ENCODE data around the gene SETD5.
A peak's percentile ranks its signal among the peaks of the same experiment; 100 is the strongest.

The SETD5 gene

DNA sequence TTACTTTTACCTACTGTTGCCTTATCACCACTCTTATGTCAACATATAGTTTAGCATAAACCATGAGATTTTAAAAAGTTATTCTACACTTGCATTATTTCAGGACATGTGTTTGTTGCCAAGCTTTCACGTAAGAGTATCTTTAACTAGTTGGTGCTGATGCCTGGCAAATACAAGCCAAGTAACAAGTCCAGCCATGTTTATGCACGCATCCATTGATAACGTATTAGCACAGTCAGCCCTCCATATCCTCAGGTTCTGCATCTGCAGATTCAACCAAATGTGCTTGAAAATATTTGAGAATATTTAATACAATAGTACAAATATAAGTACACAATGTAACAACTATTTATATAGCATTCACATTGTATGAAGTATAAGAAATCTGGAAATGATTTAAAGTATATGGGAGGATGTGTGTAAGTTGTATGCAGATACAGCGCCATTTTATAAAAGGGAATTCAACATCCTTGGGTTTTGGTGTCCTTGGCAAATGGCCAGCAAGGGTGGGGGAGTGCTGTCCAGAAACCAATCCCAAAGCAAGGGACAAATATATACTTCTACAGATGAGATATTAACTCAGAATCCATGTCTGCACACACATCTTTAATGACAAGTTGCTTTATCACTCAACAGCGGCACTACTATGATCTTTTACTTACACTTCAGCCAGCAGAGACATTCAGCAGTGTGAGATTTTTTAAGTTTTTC, 8.7 kb upstream of the SETD5 start:
- H4K91ac ChIP-seq (ENCODE audit: low read depth, low read length, poor library complexity): no peak overlapping the region
- H3K23ac ChIP-seq (ENCODE audit: low read depth, low read length, poor library complexity): no peak overlapping the region
- H2BK5ac ChIP-seq (ENCODE audit: low read length): no peak overlapping the region
- no peak overlapping the region for H3K4me2 ChIP-seq (ENCODE audit: insufficient read depth, low read length, poor library complexity, severe bottlenecking)
- H2AFZ ChIP-seq (ENCODE audit: low read length): no peak overlapping the region
- peaks cover 0 to 3% of the 10 kb centered on the region in 2 donors for H3K4me1 ChIP-seq (ENCODE audit: control insufficient read depth in 2 of 2, insufficient read depth in 1 of 2, low read depth in 1 of 2, low read length in 2 of 2)
- no peaks in the 10 kb centered on the region for H3K9me3 ChIP-seq (replicated peaks in 1 of 2; ENCODE audit: control insufficient read depth in 2 of 2, insufficient read depth in 1 of 2, low read depth in 1 of 2, low read length in 2 of 2)
- DNase-seq (ENCODE audit: low spot score): no peak
- H3K36me3 ChIP-seq (replicated peaks in 1 of 2; ENCODE audit: control insufficient read depth in 2 of 2, insufficient read depth in 2 of 2, low read length in 2 of 2): peaks cover 35 to 95% of the 10 kb centered on the region in 2 donors
- H2AK5ac ChIP-seq (ENCODE audit: low read depth, low read length): no peak overlapping the region
- no peak overlapping the region for H3K27ac ChIP-seq (replicated peaks; ENCODE audit: low read length)
- no CpG with 5 or more reads among the region's 5 CpGs for WGBS, 2 donors (ENCODE audit: extremely low coverage in 2 of 2, insufficient read length in 2 of 2, insufficient replicate concordance in 1 of 2)
- no peak overlapping the region for H2BK12ac ChIP-seq (ENCODE audit: low read length)
- H4K8ac ChIP-seq (ENCODE audit: low read depth, low read length): no peak overlapping the region
- H3K4ac ChIP-seq (ENCODE audit: low read length): no peak overlapping the region
- H3K14ac ChIP-seq (ENCODE audit: low read length): no peak overlapping the region
- H3K27me3 ChIP-seq (ENCODE audit: control insufficient read depth in 3 of 3, insufficient read depth in 3 of 3, low read depth in 1 of 3, low read length in 3 of 3): no peaks in the 10 kb centered on the region
- no peak overlapping the region for H3K4me3 ChIP-seq (ENCODE audit: low read length in 2 of 2)
- H2BK120ac ChIP-seq (ENCODE audit: low read depth, low read length): no peak overlapping the region
- no peak overlapping the region for H2BK15ac ChIP-seq (ENCODE audit: low read length)
- no peak overlapping the region for H3K18ac ChIP-seq (ENCODE audit: low read length)
- no peaks in the 10 kb centered on the region for H3K79me1 ChIP-seq (ENCODE audit: low read depth, low read length)
- H3K9ac ChIP-seq (ENCODE audit: low read depth, low read length, poor library complexity): no peak overlapping the region

DNA sequence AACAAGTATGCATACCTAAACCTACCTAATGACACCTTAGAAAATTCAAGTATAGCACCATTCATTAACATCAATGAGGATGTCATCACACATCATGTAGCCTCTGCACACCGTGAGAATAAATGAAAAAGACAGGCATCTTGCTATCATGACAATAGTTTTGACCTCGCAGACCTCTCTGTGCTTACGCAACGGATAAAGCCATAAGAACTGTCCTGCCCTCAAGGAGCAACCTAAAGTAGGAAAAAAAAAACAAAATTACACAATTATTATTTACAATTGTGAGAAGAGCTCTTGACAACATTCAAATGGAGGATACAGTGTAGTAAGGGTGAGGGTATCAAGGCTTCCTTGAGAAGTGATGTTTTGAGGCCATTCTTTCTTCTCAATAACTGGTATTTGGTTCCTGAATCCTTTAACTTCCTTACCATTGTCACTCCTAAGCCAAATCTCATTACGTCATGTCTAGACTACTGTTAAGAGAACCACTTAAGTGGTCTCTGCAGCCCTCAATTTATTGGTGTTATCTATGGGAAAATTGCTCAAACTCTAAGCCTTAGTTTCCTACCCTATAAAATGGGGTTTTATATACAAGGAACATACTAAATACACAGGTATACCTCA, 7.0 kb upstream of the SETD5 start:
- Histone ChIP-seq H3K4ac (ENCODE audit: low read length) (no peak overlapping the region), H3K27me3 (ENCODE audit: control insufficient read depth in 3 of 3, insufficient read depth in 3 of 3, low read depth in 1 of 3, low read length in 3 of 3) (no peaks in the 10 kb centered on the region)
- no CpG with 5 or more reads among the region's 5 CpGs for WGBS, 2 donors (ENCODE audit: extremely low coverage in 2 of 2, insufficient read length in 2 of 2, insufficient replicate concordance in 1 of 2)

DNA sequence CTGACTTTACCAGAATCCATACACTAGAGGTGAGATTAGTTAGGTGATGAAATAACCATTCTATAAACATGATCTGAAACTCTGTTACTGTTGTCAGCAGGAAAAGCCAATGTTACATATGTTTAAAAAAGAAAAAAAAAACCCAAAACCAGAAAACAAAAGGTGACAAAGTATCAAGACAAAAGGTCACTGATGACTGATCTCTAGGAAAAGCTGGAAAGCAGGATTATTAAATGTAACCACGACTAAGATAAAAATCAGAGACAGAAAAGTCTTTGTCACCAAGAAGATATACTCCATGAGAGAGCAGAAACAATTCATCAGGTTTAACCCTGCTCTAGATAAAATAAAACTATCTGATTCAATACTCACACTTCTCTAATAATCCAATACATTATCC, 5.4 kb upstream of the SETD5 start:
- no peak overlapping the region for H3K4me2 ChIP-seq (ENCODE audit: insufficient read depth, low read length, poor library complexity, severe bottlenecking)
- no CpG with 5 or more reads among the region's 1 CpG for WGBS, 2 donors (ENCODE audit: extremely low coverage in 2 of 2, insufficient read length in 2 of 2, insufficient replicate concordance in 1 of 2)

More for the DNA sequence above, 7.0 kb upstream of the SETD5 start:
- Histone ChIP-seq H3K18ac (ENCODE audit: low read length) (no peak overlapping the region), H3K79me1 (ENCODE audit: low read depth, low read length) (no peaks in the 10 kb centered on the region), H3K9ac (ENCODE audit: low read depth, low read length, poor library complexity) (no peak overlapping the region), H2BK5ac (ENCODE audit: low read length) (no peak overlapping the region), H3K4me3 (ENCODE audit: low read length in 2 of 2) (no peak overlapping the region), H3K9me3 (replicated peaks in 1 of 2; ENCODE audit: control insufficient read depth in 2 of 2, insufficient read depth in 1 of 2, low read depth in 1 of 2, low read length in 2 of 2) (no peaks in the 10 kb centered on the region), H4K91ac (ENCODE audit: low read depth, low read length, poor library complexity) (no peak overlapping the region), H4K8ac (ENCODE audit: low read depth, low read length) (no peak overlapping the region), H3K27ac (replicated peaks; ENCODE audit: low read length) (no peak overlapping the region), H2BK15ac (ENCODE audit: low read length) (no peak overlapping the region), H2BK120ac (ENCODE audit: low read depth, low read length) (no peak overlapping the region), H3K4me2 (ENCODE audit: insufficient read depth, low read length, poor library complexity, severe bottlenecking) (no peak overlapping the region), H2AK5ac (ENCODE audit: low read depth, low read length) (no peak overlapping the region), H3K36me3 (replicated peaks in 1 of 2; ENCODE audit: control insufficient read depth in 2 of 2, insufficient read depth in 2 of 2, low read length in 2 of 2) (peaks cover 29 to 99% of the 10 kb centered on the region in 2 donors), H3K4me1 (ENCODE audit: control insufficient read depth in 2 of 2, insufficient read depth in 1 of 2, low read depth in 1 of 2, low read length in 2 of 2) (peaks cover 1 to 15% of the 10 kb centered on the region in 2 donors), H3K23ac (ENCODE audit: low read depth, low read length, poor library complexity) (no peak overlapping the region), H3K14ac (ENCODE audit: low read length) (no peak overlapping the region), H2AFZ (ENCODE audit: low read length) (no peak overlapping the region), H2BK12ac (ENCODE audit: low read length) (no peak overlapping the region)
- no peak for DNase-seq (ENCODE audit: low spot score)

DNA sequence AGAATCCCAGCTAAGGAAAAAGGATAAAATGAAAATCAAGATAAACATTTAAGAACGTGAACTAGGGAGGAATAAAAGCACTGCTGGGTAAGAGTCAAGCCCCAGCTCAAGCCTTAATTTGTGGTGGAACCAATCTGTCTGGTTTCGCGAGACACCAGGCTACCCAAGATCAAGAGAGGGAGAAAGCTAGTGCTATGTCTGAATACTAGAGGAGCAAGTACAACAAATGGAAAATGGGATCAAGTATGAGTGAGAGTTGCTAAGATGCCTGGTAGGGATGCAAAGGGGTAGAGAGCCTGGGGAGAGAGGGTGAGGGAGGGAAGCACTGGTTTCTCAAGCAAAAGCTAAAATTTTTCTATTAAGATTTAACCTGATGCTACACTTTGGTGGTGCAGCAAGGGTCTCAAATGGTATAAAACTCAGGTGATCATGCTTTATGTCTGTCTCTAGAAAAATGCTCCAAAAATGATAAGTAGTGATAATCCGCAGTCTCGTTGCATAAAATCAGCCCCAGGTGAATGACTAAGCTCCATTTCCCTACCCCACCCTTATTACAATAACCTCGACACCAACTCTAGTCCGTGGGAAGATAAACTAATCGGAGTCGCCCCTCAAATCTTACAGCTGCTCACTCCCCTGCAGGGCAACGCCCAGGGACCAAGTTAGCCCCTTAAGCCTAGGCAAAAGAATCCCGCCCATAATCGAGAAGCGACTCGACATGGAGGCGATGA, 1.7 kb upstream of the SETD5 start:
- Histone ChIP-seq H3K4me1 (ENCODE audit: control insufficient read depth in 2 of 2, insufficient read depth in 1 of 2, low read depth in 1 of 2, low read length in 2 of 2) (peaks cover 4 to 23% of the 10 kb centered on the region in 2 donors), H3K4me3 (ENCODE audit: low read length in 2 of 2) (peak overlapping the region; percentile 85 to 93), H3K9ac (ENCODE audit: low read depth, low read length, poor library complexity) (peak overlapping the region; percentile 65), H3K9me3 (replicated peaks in 1 of 2; ENCODE audit: control insufficient read depth in 2 of 2, insufficient read depth in 1 of 2, low read depth in 1 of 2, low read length in 2 of 2) (no peaks in the 10 kb centered on the region), H3K18ac (ENCODE audit: low read length) (peak overlapping the region; percentile 78), H2BK12ac (ENCODE audit: low read length) (no peak overlapping the region), H2AK5ac (ENCODE audit: low read depth, low read length) (no peak overlapping the region), H3K14ac (ENCODE audit: low read length) (no peak overlapping the region), H3K4ac (ENCODE audit: low read length) (no peak overlapping the region), H3K27ac (replicated peaks; ENCODE audit: low read length) (peak overlapping the region; percentile 93), H3K23ac (ENCODE audit: low read depth, low read length, poor library complexity) (no peak overlapping the region), H3K27me3 (ENCODE audit: control insufficient read depth in 3 of 3, insufficient read depth in 3 of 3, low read depth in 1 of 3, low read length in 3 of 3) (no peaks in the 10 kb centered on the region), H2BK5ac (ENCODE audit: low read length) (peak overlapping the region; percentile 2), H2AFZ (ENCODE audit: low read length) (peak overlapping the region; percentile 77), H2BK15ac (ENCODE audit: low read length) (no peak overlapping the region), H4K91ac (ENCODE audit: low read depth, low read length, poor library complexity) (no peak overlapping the region), H4K8ac (ENCODE audit: low read depth, low read length) (no peak overlapping the region), H2BK120ac (ENCODE audit: low read depth, low read length) (no peak overlapping the region), H3K36me3 (replicated peaks in 1 of 2; ENCODE audit: control insufficient read depth in 2 of 2, insufficient read depth in 2 of 2, low read length in 2 of 2) (peaks cover 9 to 52% of the 10 kb centered on the region in 2 donors), H3K4me2 (ENCODE audit: insufficient read depth, low read length, poor library complexity, severe bottlenecking) (peak overlapping the region; percentile 63), H3K79me1 (ENCODE audit: low read depth, low read length) (no peaks in the 10 kb centered on the region)
- DNase-seq (ENCODE audit: low spot score): no peak
- no CpG with 5 or more reads among the region's 15 CpGs for WGBS, 2 donors (ENCODE audit: extremely low coverage in 2 of 2, insufficient read length in 2 of 2, insufficient replicate concordance in 1 of 2)

More for the DNA sequence above, 5.4 kb upstream of the SETD5 start:
- H3K36me3 ChIP-seq (replicated peaks in 1 of 2; ENCODE audit: control insufficient read depth in 2 of 2, insufficient read depth in 2 of 2, low read length in 2 of 2): peaks cover 29 to 89% of the 10 kb centered on the region in 2 donors
- H3K14ac ChIP-seq (ENCODE audit: low read length): no peak overlapping the region
- H3K23ac ChIP-seq (ENCODE audit: low read depth, low read length, poor library complexity): no peak overlapping the region
- H3K27ac ChIP-seq (replicated peaks; ENCODE audit: low read length): no peak overlapping the region
- peaks cover 3 to 20% of the 10 kb centered on the region in 2 donors for H3K4me1 ChIP-seq (ENCODE audit: control insufficient read depth in 2 of 2, insufficient read depth in 1 of 2, low read depth in 1 of 2, low read length in 2 of 2)
- H3K27me3 ChIP-seq (ENCODE audit: control insufficient read depth in 3 of 3, insufficient read depth in 3 of 3, low read depth in 1 of 3, low read length in 3 of 3): no peaks in the 10 kb centered on the region
- H2BK12ac ChIP-seq (ENCODE audit: low read length): no peak overlapping the region
- no peak overlapping the region for H2BK120ac ChIP-seq (ENCODE audit: low read depth, low read length)
- no peak overlapping the region for H3K18ac ChIP-seq (ENCODE audit: low read length)
- no peaks in the 10 kb centered on the region for H3K79me1 ChIP-seq (ENCODE audit: low read depth, low read length)
- H3K9me3 ChIP-seq (replicated peaks in 1 of 2; ENCODE audit: control insufficient read depth in 2 of 2, insufficient read depth in 1 of 2, low read depth in 1 of 2, low read length in 2 of 2): no peaks in the 10 kb centered on the region
- no peak overlapping the region for H2BK5ac ChIP-seq (ENCODE audit: low read length)
- no peak overlapping the region for H2AFZ ChIP-seq (ENCODE audit: low read length)
- no peak for DNase-seq (ENCODE audit: low spot score)
- H3K4me3 ChIP-seq (ENCODE audit: low read length in 2 of 2): no peak overlapping the region
- H4K8ac ChIP-seq (ENCODE audit: low read depth, low read length): no peak overlapping the region
- no peak overlapping the region for H3K4ac ChIP-seq (ENCODE audit: low read length)
- H3K9ac ChIP-seq (ENCODE audit: low read depth, low read length, poor library complexity): no peak overlapping the region
- no peak overlapping the region for H4K91ac ChIP-seq (ENCODE audit: low read depth, low read length, poor library complexity)
- no peak overlapping the region for H2AK5ac ChIP-seq (ENCODE audit: low read depth, low read length)
- no peak overlapping the region for H2BK15ac ChIP-seq (ENCODE audit: low read length)

Measured in neuronal stem cell (in vitro differentiated cells).